Sigmoid colon (tissue), 7 donors: ENCODE results near the gene UBE3C. TPM values are rescaled to one million over a fixed set of nuclear protein-coding genes. Genes with fewer than 3 reads are reported as not detected.

ENCODE experiments used
- DNase-seq: peaks from one replicate; pipeline ENCODE4 v3.0.0-alpha.2; 2019
- H3K27ac ChIP-seq, 4 donors: fragments of 200-600 bp; sonication (generic); one replicate each; pipeline ENCODE4 v1.5.1; 2016 to 2019; ENCODE audit warnings: mild to moderate bottlenecking in 1 of 4
- H3K27me3 ChIP-seq, 3 donors: fragments of 200-600 bp; sonication (generic); one replicate each; pipeline ENCODE4 v1.5.1; 2019; ENCODE audit warnings: mild to moderate bottlenecking in 1 of 3
- H3K36me3 ChIP-seq, 4 donors: fragments of 200-600 bp; sonication (generic); one replicate each; pipeline ENCODE4 v1.5.1; 2016 to 2019
- H3K4me1 ChIP-seq, 4 donors: fragments of 200-600 bp; sonication (generic); one replicate each; pipeline ENCODE4 v1.5.1; 2017 to 2019
- H3K4me3 ChIP-seq, 4 donors: fragments of 200-600 bp; sonication (generic); one replicate each; pipeline ENCODE4 v1.5.1; 2017 to 2019; ENCODE audit warnings: mild to moderate bottlenecking in 2 of 4, moderate library complexity in 1 of 4
- H3K9me3 ChIP-seq, 4 donors: fragments of 200-600 bp in 3 of 4; sonication (generic) in 3 of 4; one replicate each; pipeline versions ENCODE4 v1.5.1 to v1.6.1; 2013 to 2019
- CTCF ChIP-seq, 4 experiments: fragments of 450-650 bp in 3 of 4; fragments of 200-600 bp in 1 of 4; IDR thresholded peaks; one replicate each; pipeline ENCODE4 v1.5.1; 2016 to 2019; ENCODE audit warnings: antibody characterized with exemption in 4 of 4, mild to moderate bottlenecking in 3 of 4, moderate library complexity in 2 of 4
- EP300 ChIP-seq, 4 donors: sonication (generic); formaldehyde crosslinking; IDR thresholded peaks; one replicate each; pipeline ENCODE4 v1.6.1; 2017; ENCODE audit warnings: antibody characterized with exemption in 4 of 4
- POLR2A ChIP-seq, 2 donors: fragments of 450-650 bp; IDR thresholded peaks; one replicate each; pipeline ENCODE4 v1.6.1; 2016; ENCODE audit warnings: antibody characterized with exemption in 2 of 2, mild to moderate bottlenecking in 2 of 2, moderate library complexity in 2 of 2
- POLR2AphosphoS5 ChIP-seq, 4 donors: sonication (generic); formaldehyde crosslinking; IDR thresholded peaks; one replicate each; pipeline ENCODE4 v1.6.1; 2017; ENCODE audit warnings: antibody characterized with exemption in 4 of 4
- WGBS, 2 donors: extraction: QIAGEN DNeasy Blood & Tissue Kit; methylation state at CpG; one replicate each; pipeline ENCODE4 v1.1.7; 2013; 5-methylcytosine and 5-hydroxymethylcytosine counted together
- intact Hi-C: fragments of 100-400 bp; cut with DNase I; formaldehyde crosslinking; loops from one replicate; pipeline ENCODE4 v1.15.1; 2023
- polyA plus RNA-seq, 3 donors: library from polyadenylated mRNA; stranded (reverse); fragments of 200-250 nt; gene quantifications; one replicate each; pipeline ENCODE4 v1.2.3, GENCODE V29; 2013
- total RNA-seq, 4 donors: library from RNA; depleted of rRNA; stranded (reverse); fragments of >200 nt; gene quantifications; one replicate each; pipeline ENCODE4 v1.1.0, GENCODE V29; 2016
- donor health status: healthy with polysubstance abuse.
- donor health status: Bipolar disorder and iron deficiency.
- donor health status: healthy.

UBE3C gene
- total and polyA plus RNA-seq, 7 donors = 21.0 to 84.2 (median 55.7) TPM

DNA sequence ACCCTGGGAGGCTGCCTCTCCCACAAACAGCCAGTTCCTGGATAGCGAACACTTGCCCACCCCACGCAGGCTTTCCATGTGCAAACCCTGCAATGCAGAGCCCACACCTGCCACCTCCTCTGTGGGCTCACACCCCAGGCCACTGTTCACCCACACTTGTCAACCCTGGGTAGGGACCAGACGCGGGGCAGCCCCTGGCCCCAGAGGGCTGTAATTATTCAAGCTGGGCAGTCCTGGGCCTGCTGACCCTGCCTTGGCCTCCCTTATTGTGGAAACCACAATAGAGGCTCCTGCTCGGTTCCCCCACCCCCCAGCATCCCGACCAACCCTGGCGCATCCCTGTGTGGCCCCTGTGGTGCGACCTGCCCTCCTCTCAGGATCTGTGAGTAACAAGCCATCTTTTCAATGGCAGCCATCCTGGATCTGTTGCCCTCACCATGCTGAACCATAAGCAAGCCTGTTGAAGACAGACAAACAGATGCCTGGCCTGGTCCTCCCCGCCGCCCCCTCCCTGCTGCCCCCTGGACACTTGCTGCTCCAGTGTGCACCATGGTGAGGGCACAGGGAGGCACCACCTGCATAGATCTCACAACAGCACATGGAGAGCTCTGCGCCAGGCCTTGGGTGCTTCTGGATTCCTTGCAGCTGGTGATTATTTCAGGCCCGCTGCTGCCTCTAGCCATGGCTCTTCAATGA is 15.8 kb upstream of the UBE3C start:
- no peaks in the 10 kb centered on the region for H3K4me1 ChIP-seq

DNA sequence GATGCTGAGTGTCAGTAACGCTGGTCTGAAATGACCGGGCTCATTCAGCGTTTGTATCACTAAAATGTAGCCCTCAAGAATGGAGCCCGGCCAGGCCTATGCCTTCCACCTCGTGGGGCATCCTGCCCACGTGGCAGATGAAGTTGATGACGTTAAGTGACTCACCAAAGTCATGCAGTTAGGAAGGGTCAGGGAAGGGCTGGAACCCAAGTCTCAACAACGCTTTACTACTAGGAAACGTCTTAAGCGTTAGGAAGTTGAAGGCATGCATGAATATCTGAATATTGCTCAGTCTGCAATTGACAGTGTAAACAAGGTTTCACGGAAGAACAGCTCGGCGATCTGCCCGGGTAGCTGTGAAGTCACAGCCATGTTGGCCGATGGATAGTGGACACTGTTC is 14.0 kb upstream of the UBE3C start:
- intact Hi-C loops = no loop called here
- Histone ChIP-seq H3K9me3 (no peaks in the 10 kb centered on the region), H3K4me1 (no peaks in the 10 kb centered on the region), H3K36me3 (no peaks in the 10 kb centered on the region), H3K27me3 (no peaks in the 10 kb centered on the region), H3K27ac (no peak overlapping the region), H3K4me3 (no peak overlapping the region)
- DNase-seq = no peak
- TF ChIP-seq POLR2AphosphoS5 (IDR thresholded peaks at IDR 0.05) (no peak), POLR2A (IDR thresholded peaks at IDR 0.05) (no peak), EP300 (IDR thresholded peaks at IDR 0.05) (no peak), CTCF (IDR thresholded peaks at IDR 0.05) (no peak)
- 85 to 88% methylated on average over 15 of the region's 15 CpGs for WGBS, 2 donors

More for the DNA sequence above, 15.8 kb upstream of the UBE3C start:
- intact Hi-C loops = no loop called here
- no peaks in the 10 kb centered on the region for H3K27me3 ChIP-seq
- no peak for TF ChIP-seq CTCF (IDR thresholded peaks at IDR 0.05)
- TF ChIP-seq EP300 (IDR thresholded peaks at IDR 0.05) = no peak
- no peak for TF ChIP-seq POLR2AphosphoS5 (IDR thresholded peaks at IDR 0.05)
- no peak for TF ChIP-seq POLR2A (IDR thresholded peaks at IDR 0.05)
- H3K27ac ChIP-seq = no peak overlapping the region
- DNase-seq = no peak
- H3K9me3 ChIP-seq = no peaks in the 10 kb centered on the region
- no peaks in the 10 kb centered on the region for H3K36me3 ChIP-seq
- WGBS, 2 donors = 78 to 92% methylated on average over 12 of the region's 12 CpGs
- H3K4me3 ChIP-seq = no peak overlapping the region

DNA sequence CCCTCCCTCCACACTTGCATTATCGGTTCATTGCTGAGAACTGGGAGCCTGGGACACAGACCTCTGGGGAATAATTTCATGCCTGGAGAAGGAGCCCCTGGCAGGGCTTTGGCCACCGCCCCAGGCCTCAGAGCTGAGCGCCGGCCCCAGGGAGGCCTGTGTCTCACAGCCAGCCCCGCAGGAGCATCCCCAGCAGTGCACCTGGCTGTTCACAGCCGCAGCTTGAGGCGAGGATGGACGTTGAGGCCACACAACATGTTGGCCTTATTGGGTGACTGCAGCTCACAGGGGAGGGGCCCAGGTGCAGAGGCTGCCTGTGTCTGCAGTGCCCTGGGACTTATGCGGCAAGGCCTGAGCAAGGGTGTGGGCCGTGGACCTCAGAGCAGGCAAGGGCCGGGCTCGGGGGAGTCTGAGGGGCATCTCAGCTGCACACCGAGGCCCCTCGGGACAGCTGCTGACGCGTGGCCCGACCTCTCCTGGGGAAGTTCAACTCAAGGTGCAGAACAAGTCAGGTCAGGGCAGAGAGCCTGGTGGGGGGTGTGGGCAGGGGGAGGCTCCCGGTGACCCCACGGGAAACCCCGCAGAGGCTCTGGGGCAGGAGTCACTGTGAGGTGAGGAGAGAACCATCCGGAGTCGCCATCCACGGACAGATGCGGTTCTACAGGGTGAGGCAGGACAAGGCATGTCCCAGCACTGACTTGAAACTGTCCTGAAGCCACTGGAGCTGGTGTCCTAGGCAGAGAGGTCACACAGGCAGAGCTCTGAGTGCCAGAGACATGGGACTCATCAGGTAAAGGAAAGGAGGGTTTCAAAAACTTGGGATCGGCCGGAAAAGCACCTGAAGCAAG is 13.1 kb upstream of the UBE3C start:
- intact Hi-C loops = no loop called here
- Histone ChIP-seq H3K27me3 (peaks cover 4 to 9% (median 5%) of the 10 kb centered on the region in 3 donors), H3K4me3 (no peak overlapping the region), H3K4me1 (no peaks in the 10 kb centered on the region), H3K27ac (no peak overlapping the region), H3K9me3 (no peaks in the 10 kb centered on the region), H3K36me3 (no peaks in the 10 kb centered on the region)
- TF ChIP-seq POLR2AphosphoS5 (IDR thresholded peaks at IDR 0.05) (no peak), EP300 (IDR thresholded peaks at IDR 0.05) (no peak), POLR2A (IDR thresholded peaks at IDR 0.05) (no peak), CTCF (IDR thresholded peaks at IDR 0.05) (no peak)
- 87 to 88% methylated on average over 26 of the region's 26 CpGs for WGBS, 2 donors
- DNase-seq = no peak

GRCh38 chr7:157126921-157127320 is 11.8 kb upstream of the UBE3C start:
- no peaks in the 10 kb centered on the region for H3K36me3 ChIP-seq
- no peak overlapping the region for H3K4me3 ChIP-seq
- no peaks in the 10 kb centered on the region for H3K4me1 ChIP-seq
- no peak overlapping the region for H3K27ac ChIP-seq
- intact Hi-C loops = no loop called here
- DNase-seq = no peak
- 87 to 91% methylated on average over 11 of the region's 11 CpGs for WGBS, 2 donors
- H3K9me3 ChIP-seq = no peaks in the 10 kb centered on the region
- no peak for TF ChIP-seq POLR2A (IDR thresholded peaks at IDR 0.05)
- TF ChIP-seq EP300 (IDR thresholded peaks at IDR 0.05) = no peak
- TF ChIP-seq POLR2AphosphoS5 (IDR thresholded peaks at IDR 0.05) = no peak
- TF ChIP-seq CTCF (IDR thresholded peaks at IDR 0.05) = no peak
- peaks cover 4 to 18% (median 5%) of the 10 kb centered on the region in 3 donors for H3K27me3 ChIP-seq
